ENCODE results near the gene CRYGA.

DNA sequence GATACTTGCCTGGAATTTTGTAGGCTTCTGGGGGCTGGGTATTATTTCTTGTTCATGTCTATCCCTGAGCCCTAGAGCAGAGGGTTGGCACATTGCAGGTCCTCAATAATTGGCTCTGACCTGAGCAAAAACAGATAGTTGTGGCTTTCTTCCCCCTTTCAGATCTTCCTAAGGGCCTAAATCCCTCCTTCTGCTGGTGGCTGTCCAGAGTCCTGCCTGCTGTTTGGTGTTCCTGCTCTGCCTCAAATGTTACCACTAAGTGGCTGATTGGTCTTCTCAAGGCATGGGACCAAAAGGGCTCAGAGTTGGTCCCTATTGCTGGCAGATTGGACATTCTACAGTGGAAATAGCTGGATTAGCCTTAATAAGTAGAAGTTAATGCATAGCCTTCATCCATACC lies 16.4 kb downstream of the CRYGA start:
- TF ChIP-seq, protein P1, sequence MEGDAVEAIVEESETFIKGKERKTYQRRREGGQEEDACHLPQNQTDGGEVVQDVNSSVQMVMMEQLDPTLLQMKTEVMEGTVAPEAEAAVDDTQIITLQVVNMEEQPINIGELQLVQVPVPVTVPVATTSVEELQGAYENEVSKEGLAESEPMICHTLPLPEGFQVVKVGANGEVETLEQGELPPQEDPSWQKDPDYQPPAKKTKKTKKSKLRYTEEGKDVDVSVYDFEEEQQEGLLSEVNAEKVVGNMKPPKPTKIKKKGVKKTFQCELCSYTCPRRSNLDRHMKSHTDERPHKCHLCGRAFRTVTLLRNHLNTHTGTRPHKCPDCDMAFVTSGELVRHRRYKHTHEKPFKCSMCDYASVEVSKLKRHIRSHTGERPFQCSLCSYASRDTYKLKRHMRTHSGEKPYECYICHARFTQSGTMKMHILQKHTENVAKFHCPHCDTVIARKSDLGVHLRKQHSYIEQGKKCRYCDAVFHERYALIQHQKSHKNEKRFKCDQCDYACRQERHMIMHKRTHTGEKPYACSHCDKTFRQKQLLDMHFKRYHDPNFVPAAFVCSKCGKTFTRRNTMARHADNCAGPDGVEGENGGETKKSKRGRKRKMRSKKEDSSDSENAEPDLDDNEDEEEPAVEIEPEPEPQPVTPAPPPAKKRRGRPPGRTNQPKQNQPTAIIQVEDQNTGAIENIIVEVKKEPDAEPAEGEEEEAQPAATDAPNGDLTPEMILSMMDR (IDR thresholded peaks at IDR 0.05), result no peak
- TF ChIP-seq, protein P2, sequence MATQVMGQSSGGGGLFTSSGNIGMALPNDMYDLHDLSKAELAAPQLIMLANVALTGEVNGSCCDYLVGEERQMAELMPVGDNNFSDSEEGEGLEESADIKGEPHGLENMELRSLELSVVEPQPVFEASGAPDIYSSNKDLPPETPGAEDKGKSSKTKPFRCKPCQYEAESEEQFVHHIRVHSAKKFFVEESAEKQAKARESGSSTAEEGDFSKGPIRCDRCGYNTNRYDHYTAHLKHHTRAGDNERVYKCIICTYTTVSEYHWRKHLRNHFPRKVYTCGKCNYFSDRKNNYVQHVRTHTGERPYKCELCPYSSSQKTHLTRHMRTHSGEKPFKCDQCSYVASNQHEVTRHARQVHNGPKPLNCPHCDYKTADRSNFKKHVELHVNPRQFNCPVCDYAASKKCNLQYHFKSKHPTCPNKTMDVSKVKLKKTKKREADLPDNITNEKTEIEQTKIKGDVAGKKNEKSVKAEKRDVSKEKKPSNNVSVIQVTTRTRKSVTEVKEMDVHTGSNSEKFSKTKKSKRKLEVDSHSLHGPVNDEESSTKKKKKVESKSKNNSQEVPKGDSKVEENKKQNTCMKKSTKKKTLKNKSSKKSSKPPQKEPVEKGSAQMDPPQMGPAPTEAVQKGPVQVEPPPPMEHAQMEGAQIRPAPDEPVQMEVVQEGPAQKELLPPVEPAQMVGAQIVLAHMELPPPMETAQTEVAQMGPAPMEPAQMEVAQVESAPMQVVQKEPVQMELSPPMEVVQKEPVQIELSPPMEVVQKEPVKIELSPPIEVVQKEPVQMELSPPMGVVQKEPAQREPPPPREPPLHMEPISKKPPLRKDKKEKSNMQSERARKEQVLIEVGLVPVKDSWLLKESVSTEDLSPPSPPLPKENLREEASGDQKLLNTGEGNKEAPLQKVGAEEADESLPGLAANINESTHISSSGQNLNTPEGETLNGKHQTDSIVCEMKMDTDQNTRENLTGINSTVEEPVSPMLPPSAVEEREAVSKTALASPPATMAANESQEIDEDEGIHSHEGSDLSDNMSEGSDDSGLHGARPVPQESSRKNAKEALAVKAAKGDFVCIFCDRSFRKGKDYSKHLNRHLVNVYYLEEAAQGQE (IDR thresholded peaks at IDR 0.05; ENCODE audit: insufficient read depth in 1 of 2, low read depth in 2 of 2, low read length in 1 of 2), result no peak
- TF ChIP-seq POLR2AphosphoS5 (IDR thresholded peaks at IDR 0.05; ENCODE audit: low read depth, low read length) (no peak), SIN3A (IDR thresholded peaks at IDR 0.05; ENCODE audit: borderline replicate concordance, insufficient read depth, low read depth, low read length) (no peak)

Measured in Panc1 (cell line).